Chondrocyte (in vitro differentiated cells): ENCODE results near the gene SDSL. TPM values are rescaled to one million over a fixed set of nuclear protein-coding genes. Genes with fewer than 3 reads are reported as not detected.

Experiments used
- DNase-seq: peaks from one replicate; pipeline ENCODE4 v3.0.0; 2021; ENCODE audit warnings: mixed read lengths, low spot score
- H3K27ac Mint-ChIP-seq: one replicate; pipeline ENCODE4 v1.8.0; 2021; ENCODE audit warnings: mild to moderate bottlenecking, moderate library complexity, mixed read lengths; ENCODE audit not compliant: unreplicated experiment
- H3K27me3 Mint-ChIP-seq: 2 replicates; pipeline ENCODE4 v1.8.0; 2021; ENCODE audit warnings: low read depth, mixed read lengths
- H3K36me3 Mint-ChIP-seq: 2 replicates; pipeline ENCODE4 v1.8.0; 2021; ENCODE audit warnings: low read depth, mixed read lengths
- H3K4me1 Mint-ChIP-seq: 2 replicates; pipeline ENCODE4 v1.8.0; 2021; ENCODE audit warnings: low read depth, mild to moderate bottlenecking, mixed read lengths
- H3K4me3 Mint-ChIP-seq: one replicate; pipeline ENCODE4 v1.8.0; 2021; ENCODE audit warnings: mild to moderate bottlenecking, moderate library complexity, mixed read lengths; ENCODE audit not compliant: unreplicated experiment
- H3K9me3 Mint-ChIP-seq: 2 replicates; pipeline ENCODE4 v1.8.0; 2021; ENCODE audit warnings: low read depth, mixed read lengths
- CTCF ChIP-seq: fragments of 200-600 bp; sonication (generic); IDR thresholded peaks from 2 replicates; pipeline ENCODE4 v1.5.0; 2021; ENCODE audit warnings: antibody characterized with exemption, mild to moderate bottlenecking, moderate library complexity
- total RNA-seq: library from RNA; stranded (reverse); gene quantifications from 3 replicates; pipeline ENCODE4 v1.2.1, GENCODE V29; 2021

SDSL gene
- total RNA-seq, 1 donor from 2014 or later: 8.4 TPM

- no peak for TF ChIP-seq CTCF
- peaks cover 17% of the 10 kb centered on the region for H3K4me1 Mint-ChIP-seq
- no peak for DNase-seq
- peaks cover 85% of the 10 kb centered on the region for H3K27me3 Mint-ChIP-seq
- H3K4me3 Mint-ChIP-seq: no peak overlapping the region
- no peak overlapping the region for H3K27ac Mint-ChIP-seq
- H3K9me3 Mint-ChIP-seq: no peaks in the 10 kb centered on the region
- H3K36me3 Mint-ChIP-seq: peaks cover 1% of the 10 kb centered on the region
Measured at GRCh38 chr12:113477842-113478215, 55.6 kb downstream of the SDSL start.

GRCh38 chr12:113478351-113479011 is 56.3 kb downstream of the SDSL start:
- H3K27ac Mint-ChIP-seq: no peak overlapping the region
- peaks cover 17% of the 10 kb centered on the region for H3K4me1 Mint-ChIP-seq
- no peak overlapping the region for H3K4me3 Mint-ChIP-seq
- TF ChIP-seq CTCF: no peak
- no peak for DNase-seq
- peaks cover 1% of the 10 kb centered on the region for H3K36me3 Mint-ChIP-seq
- no peaks in the 10 kb centered on the region for H3K9me3 Mint-ChIP-seq
- peaks cover 85% of the 10 kb centered on the region for H3K27me3 Mint-ChIP-seq

- no peak overlapping the region for H3K27ac Mint-ChIP-seq
- H3K27me3 Mint-ChIP-seq: peaks cover 85% of the 10 kb centered on the region
- peaks cover 15% of the 10 kb centered on the region for H3K4me1 Mint-ChIP-seq
- no peak for DNase-seq
- no peak for TF ChIP-seq CTCF
- no peaks in the 10 kb centered on the region for H3K9me3 Mint-ChIP-seq
- H3K36me3 Mint-ChIP-seq: peaks cover 1% of the 10 kb centered on the region
- no peak overlapping the region for H3K4me3 Mint-ChIP-seq
Measured at GRCh38 chr12:113479216-113479589, 57.0 kb downstream of the SDSL start.

- H3K4me1 Mint-ChIP-seq: peaks cover 13% of the 10 kb centered on the region
- H3K9me3 Mint-ChIP-seq: no peaks in the 10 kb centered on the region
- H3K36me3 Mint-ChIP-seq: peaks cover 1% of the 10 kb centered on the region
- no peak for TF ChIP-seq CTCF
- H3K4me3 Mint-ChIP-seq: no peak overlapping the region
- no peak for DNase-seq
- H3K27ac Mint-ChIP-seq: no peak overlapping the region
- peaks cover 83% of the 10 kb centered on the region for H3K27me3 Mint-ChIP-seq
Measured at GRCh38 chr12:113479590-113480335, 57.6 kb downstream of the SDSL start.

- Mint-ChIP-seq H3K4me3 (no peak overlapping the region), H3K27ac (no peak overlapping the region), H3K9me3 (no peaks in the 10 kb centered on the region), H3K36me3 (peaks cover 1% of the 10 kb centered on the region), H3K27me3 (peaks cover 82% of the 10 kb centered on the region), H3K4me1 (peaks cover 13% of the 10 kb centered on the region)
- no peak for TF ChIP-seq CTCF
- DNase-seq: no peak
Measured at GRCh38 chr12:113480336-113480971, 58.3 kb downstream of the SDSL start.
